GM19395 (cell line): ENCODE measurements around the gene DUSP21.
"Not testable (repeated sequence)": the region's sequence is repeated elsewhere in the genome, so short reads cannot be mapped to it uniquely, and the experiment has no call there.

Experiments
- ATAC-seq: cut with Tn5 transposase; IDR thresholded peaks from one replicate; pipeline ENCODE4 v1.9.1; 2021; ENCODE audit warnings: mild to moderate bottlenecking, moderate library complexity; ENCODE audit not compliant: unreplicated experiment

Gene DUSP21

GRCh38 chrX:44875185-44875489, 31.3 kb downstream of the DUSP21 start:
- ATAC-seq, result no peak

GRCh38 chrX:44876086-44876485, 32.3 kb downstream of the DUSP21 start:
- no peak for ATAC-seq

- ATAC-seq, result no peak
Measured at GRCh38 chrX:44876767-44877166, 32.9 kb downstream of the DUSP21 start.

- no peak for ATAC-seq
Measured at GRCh38 chrX:44878780-44879179, 35.0 kb downstream of the DUSP21 start.

GRCh38 chrX:44881549-44881948, 37.7 kb downstream of the DUSP21 start:
- ATAC-seq, result no peak

DNA sequence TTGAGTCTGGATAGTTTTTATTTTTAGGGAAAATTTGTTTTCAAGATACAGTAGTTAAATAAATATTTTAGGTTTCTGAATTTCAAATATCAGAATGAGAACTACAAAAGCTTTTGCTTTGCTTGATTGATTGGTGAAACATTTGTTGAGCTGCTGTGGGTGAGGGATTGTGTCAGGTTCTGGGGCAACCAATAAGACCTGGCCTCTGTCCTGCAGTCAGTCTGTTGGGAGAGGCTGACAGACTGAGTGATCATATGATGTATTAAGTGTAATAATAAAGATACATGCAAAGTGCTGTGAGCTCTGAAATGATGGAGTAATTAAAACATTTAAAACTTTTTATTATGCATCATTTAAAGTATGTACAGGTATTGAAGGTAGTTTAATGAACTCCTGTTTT, 38.8 kb downstream of the DUSP21 start:
- ATAC-seq, result no peak

GRCh38 chrX:44884944-44885343, 41.1 kb downstream of the DUSP21 start:
- ATAC-seq, result no peak

- no peak for ATAC-seq
Measured at GRCh38 chrX:44889824-44890223, 46.0 kb downstream of the DUSP21 start.

DNA sequence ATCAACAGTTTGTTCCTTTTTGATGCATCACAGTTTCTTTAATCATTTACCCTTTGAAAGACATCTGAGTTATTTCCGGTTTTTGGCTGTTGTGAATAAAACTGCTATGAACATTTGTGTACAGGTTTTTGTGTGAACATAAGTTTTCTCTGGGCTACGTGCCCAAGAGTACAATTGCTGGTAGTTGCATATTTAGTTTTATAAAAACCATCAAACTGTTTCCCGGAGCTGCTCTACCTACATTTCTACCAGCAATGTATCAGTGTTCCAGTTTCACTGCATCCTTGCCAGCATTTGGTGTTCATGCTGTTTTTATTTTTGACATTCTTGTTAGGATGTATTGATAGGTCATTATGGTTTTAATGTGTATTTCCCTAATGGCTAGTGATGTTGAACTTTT, 46.4 kb downstream of the DUSP21 start:
- no peak for ATAC-seq

GRCh38 chrX:44890687-44891086, 46.9 kb downstream of the DUSP21 start:
- not testable (repeated sequence) for ATAC-seq

DNA sequence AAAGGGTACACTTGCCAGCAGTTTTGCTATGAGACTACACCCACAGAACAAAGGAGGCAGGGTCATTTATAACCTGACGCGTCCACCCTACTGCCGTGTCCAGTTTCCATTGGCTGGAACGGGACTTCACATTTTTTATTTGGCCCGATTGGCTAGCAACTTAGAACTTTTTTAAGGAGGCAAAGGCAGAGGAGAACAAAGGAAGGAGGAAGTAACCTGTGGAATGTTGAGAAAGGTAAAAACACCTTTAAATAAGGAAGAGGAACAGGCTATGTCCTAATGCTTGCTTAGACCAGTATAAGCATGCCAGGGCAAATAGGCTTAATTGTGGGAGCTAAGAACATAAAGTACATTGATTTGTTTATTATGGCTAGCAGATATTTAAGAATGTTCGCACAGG, 47.8 kb downstream of the DUSP21 start:
- ATAC-seq, result no peak
